ENCODE measurements around the gene ECD.
A peak's percentile ranks its signal among the peaks of the same experiment; 100 is the strongest.

Gene ECD

DNA sequence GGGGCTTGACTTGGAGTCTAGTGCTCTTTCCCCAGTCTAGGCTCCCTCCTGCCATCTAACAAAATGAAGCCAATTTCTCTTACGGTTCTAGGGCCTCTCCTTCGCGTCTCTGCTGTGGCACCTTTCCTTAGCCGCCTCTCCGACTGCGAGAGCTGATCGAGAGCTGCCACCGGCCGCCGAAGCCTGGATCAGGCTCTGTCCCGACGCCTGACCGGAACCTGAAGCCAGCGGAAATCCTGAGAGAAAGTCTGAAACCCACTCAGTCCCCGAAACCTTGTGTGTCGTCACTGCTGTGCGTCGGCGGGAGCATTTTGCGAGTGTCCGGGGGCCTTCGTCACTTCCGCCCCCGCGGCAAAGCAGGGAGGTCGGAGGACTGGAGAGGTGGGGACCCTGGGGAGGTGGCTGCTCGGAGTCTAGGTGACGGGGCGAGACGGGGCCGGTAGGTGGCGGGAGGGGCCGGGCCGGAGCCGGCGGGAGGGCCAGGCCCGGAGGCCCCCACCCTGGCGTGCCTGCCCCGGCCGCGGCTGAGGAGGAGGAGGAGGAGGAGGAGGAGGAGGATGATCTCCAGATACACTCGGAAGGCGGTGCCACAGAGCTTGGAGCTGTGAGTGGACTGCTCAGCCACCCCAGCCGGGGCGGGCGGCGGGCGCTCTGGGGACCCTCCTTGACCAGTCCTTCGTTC, at the start of gene ECD, which contains the start of gene FAM149B1:
TSS of gene ECD (minus strand) at position 226 of the 682 bp plus-strand sequence. CDS start 4,071 bp downstream, outside the sequence.
TSS of gene FAM149B1 (plus strand) at position 337 of the 682 bp plus-strand sequence. CDS start at position 558, 221 bp downstream.
- TF ChIP-seq, protein P1, sequence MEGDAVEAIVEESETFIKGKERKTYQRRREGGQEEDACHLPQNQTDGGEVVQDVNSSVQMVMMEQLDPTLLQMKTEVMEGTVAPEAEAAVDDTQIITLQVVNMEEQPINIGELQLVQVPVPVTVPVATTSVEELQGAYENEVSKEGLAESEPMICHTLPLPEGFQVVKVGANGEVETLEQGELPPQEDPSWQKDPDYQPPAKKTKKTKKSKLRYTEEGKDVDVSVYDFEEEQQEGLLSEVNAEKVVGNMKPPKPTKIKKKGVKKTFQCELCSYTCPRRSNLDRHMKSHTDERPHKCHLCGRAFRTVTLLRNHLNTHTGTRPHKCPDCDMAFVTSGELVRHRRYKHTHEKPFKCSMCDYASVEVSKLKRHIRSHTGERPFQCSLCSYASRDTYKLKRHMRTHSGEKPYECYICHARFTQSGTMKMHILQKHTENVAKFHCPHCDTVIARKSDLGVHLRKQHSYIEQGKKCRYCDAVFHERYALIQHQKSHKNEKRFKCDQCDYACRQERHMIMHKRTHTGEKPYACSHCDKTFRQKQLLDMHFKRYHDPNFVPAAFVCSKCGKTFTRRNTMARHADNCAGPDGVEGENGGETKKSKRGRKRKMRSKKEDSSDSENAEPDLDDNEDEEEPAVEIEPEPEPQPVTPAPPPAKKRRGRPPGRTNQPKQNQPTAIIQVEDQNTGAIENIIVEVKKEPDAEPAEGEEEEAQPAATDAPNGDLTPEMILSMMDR (conservative IDR thresholded peaks at IDR 0.05; ENCODE audit: low read length): 0 out of 2 replicates have a peak, but pooled peaks have one; percentile 11
- no peak for TF ChIP-seq EZH2phosphoT487 (IDR thresholded peaks at IDR 0.05; ENCODE audit: borderline replicate concordance)
- Histone ChIP-seq H2AFZ (ENCODE audit: low read length) (peak within 1 kb of the TSS; percentile 90), H3K36me3 (ENCODE audit: insufficient read depth, low read length) (no peaks in the 10 kb centered on the region), H3K79me2 (ENCODE audit: insufficient read depth, low read length) (peaks cover 55% of the 10 kb centered on the region), H3K9ac (ENCODE audit: low read depth, low read length, poor library complexity, severe bottlenecking) (peak within 1 kb of the TSS; percentile 88), H3K4me3 (ENCODE audit: low read length, poor library complexity, severe bottlenecking) (peak within 1 kb of the TSS; percentile 96), H3K9me2 (replicated peaks; ENCODE audit: low read depth, low read length) (no peaks in the 10 kb centered on the region), H4K20me1 (ENCODE audit: insufficient read depth, low read length, poor library complexity, severe bottlenecking) (peaks cover 16% of the 10 kb centered on the region), H3K4me1 (ENCODE audit: insufficient read depth, low read length, poor library complexity, severe bottlenecking) (peaks cover 32% of the 10 kb centered on the region), H3K9me3 (ENCODE audit: insufficient read depth, low read depth, low read length) (no peaks in the 10 kb centered on the region), H3K4me2 (ENCODE audit: low read depth, low read length, poor library complexity, severe bottlenecking) (peak within 1 kb of the TSS; percentile 100), H3F3A (ENCODE audit: low read depth) (peaks cover 3% of the 10 kb centered on the region; the same call in 1 of the 2 replicates), H3K27me3 (ENCODE audit: insufficient read depth, low read length, poor library complexity, severe bottlenecking) (no peaks in the 10 kb centered on the region)

DNA sequence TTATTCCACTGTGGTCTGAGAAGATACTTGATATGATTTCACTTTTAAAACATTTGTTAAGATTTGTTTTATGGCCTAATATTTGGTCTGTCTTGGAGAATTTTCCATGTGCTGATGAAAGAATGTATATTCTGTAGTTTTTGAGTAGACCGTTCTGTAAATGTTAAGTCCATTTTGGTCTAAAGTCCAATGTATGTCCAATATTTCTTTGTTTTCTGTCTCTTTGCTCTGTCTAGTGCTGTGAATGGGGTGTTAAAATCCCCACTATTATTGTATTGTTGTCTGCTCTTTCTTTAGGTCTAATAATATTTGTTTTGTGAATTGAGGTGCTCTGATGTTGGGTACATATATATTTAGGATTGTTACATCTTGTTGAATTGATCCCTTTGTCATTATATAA, 47.9 kb upstream of the ECD start:
- TF ChIP-seq EZH2phosphoT487 (IDR thresholded peaks at IDR 0.05; ENCODE audit: borderline replicate concordance): no peak
- TF ChIP-seq, protein P1 (conservative IDR thresholded peaks at IDR 0.05; ENCODE audit: low read length): no peak
- Histone ChIP-seq H3K79me2 (ENCODE audit: insufficient read depth, low read length) (no peaks in the 10 kb centered on the region), H3K9me2 (replicated peaks; ENCODE audit: low read depth, low read length) (no peaks in the 10 kb centered on the region), H3K9ac (ENCODE audit: low read depth, low read length, poor library complexity, severe bottlenecking) (no peak overlapping the region), H3K27me3 (ENCODE audit: insufficient read depth, low read length, poor library complexity, severe bottlenecking) (no peaks in the 10 kb centered on the region), H4K20me1 (ENCODE audit: insufficient read depth, low read length, poor library complexity, severe bottlenecking) (no peaks in the 10 kb centered on the region), H3K36me3 (ENCODE audit: insufficient read depth, low read length) (peaks cover 13% of the 10 kb centered on the region; the same call in 1 of the 2 replicates), H3K4me2 (ENCODE audit: low read depth, low read length, poor library complexity, severe bottlenecking) (no peak overlapping the region), H3K4me3 (ENCODE audit: low read length, poor library complexity, severe bottlenecking) (no peak overlapping the region), H3K9me3 (ENCODE audit: insufficient read depth, low read depth, low read length) (no peaks in the 10 kb centered on the region), H3K4me1 (ENCODE audit: insufficient read depth, low read length, poor library complexity, severe bottlenecking) (no peaks in the 10 kb centered on the region), H2AFZ (ENCODE audit: low read length) (no peak overlapping the region), H3F3A (ENCODE audit: low read depth) (no peaks in the 10 kb centered on the region)

DNA sequence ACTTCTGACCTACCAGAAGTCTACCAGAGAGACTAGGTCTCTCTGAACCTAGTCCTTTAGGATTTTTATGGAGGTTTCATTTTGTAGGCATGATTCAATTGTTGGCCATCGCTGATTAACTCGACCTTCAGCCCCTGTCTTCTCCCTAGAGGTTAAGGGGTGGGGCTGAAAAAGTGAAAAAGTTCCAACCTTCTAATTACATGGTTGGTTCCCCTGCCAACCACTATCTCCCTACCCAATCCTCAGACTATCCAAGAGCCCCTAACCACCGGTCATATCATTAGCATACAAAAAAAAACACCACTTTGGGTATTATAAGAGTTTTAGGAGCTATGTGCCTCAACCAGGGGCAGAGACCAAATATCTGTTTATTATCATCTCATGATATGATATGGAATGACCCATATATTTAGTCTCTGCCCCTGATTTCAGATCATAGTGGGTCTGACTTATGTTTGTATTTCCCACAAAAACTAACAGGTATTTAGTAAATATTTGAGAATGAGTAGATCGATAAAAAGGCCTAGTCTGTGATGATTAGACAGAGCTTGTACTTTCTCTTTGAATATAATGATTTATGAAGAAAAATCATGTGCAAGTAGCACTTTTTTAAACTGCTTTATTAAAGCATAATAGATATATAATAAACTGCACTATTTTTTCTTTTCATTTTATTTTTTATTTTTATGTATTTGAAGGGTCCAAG, 43.5 kb upstream of the ECD start:
- H3K9ac ChIP-seq (ENCODE audit: low read depth, low read length, poor library complexity, severe bottlenecking): no peak overlapping the region
- H3K4me1 ChIP-seq (ENCODE audit: insufficient read depth, low read length, poor library complexity, severe bottlenecking): no peaks in the 10 kb centered on the region
- H3K27me3 ChIP-seq (ENCODE audit: insufficient read depth, low read length, poor library complexity, severe bottlenecking): no peaks in the 10 kb centered on the region
- no peak overlapping the region for H2AFZ ChIP-seq (ENCODE audit: low read length)
- H3K79me2 ChIP-seq (ENCODE audit: insufficient read depth, low read length): no peaks in the 10 kb centered on the region
- H3K9me3 ChIP-seq (ENCODE audit: insufficient read depth, low read depth, low read length): no peaks in the 10 kb centered on the region
- H3K36me3 ChIP-seq (ENCODE audit: insufficient read depth, low read length): 0 out of 2 replicates have a peak, but pooled peaks cover under 1% of the 10 kb centered on the region
- no peak for TF ChIP-seq EZH2phosphoT487 (IDR thresholded peaks at IDR 0.05; ENCODE audit: borderline replicate concordance)
- TF ChIP-seq, protein P1 (conservative IDR thresholded peaks at IDR 0.05; ENCODE audit: low read length): no peak
- no peaks in the 10 kb centered on the region for H4K20me1 ChIP-seq (ENCODE audit: insufficient read depth, low read length, poor library complexity, severe bottlenecking)
- H3F3A ChIP-seq (ENCODE audit: low read depth): no peaks in the 10 kb centered on the region
- no peaks in the 10 kb centered on the region for H3K9me2 ChIP-seq (replicated peaks; ENCODE audit: low read depth, low read length)
- no peak overlapping the region for H3K4me3 ChIP-seq (ENCODE audit: low read length, poor library complexity, severe bottlenecking)
- no peak overlapping the region for H3K4me2 ChIP-seq (ENCODE audit: low read depth, low read length, poor library complexity, severe bottlenecking)

Measured in Loucy (cell line).